ENCODE results near the gene CDH2.

The CDH2 gene

GRCh38 chr18:28151434-28151833 is 25.5 kb downstream of the CDH2 start:
- H3K4me1 ChIP-seq = peaks cover 66% of the 10 kb centered on the region
- H3K4me3 ChIP-seq (ENCODE audit: low read depth, low read length) = no peak overlapping the region
- TF ChIP-seq CTCF (IDR thresholded peaks at IDR 0.05) = no peak
- H3K9me3 ChIP-seq (ENCODE audit: control insufficient read depth, low read length) = no peaks in the 10 kb centered on the region
- H3K27ac ChIP-seq = peak overlapping the region; percentile 79
- no peaks in the 10 kb centered on the region for H3K36me3 ChIP-seq (ENCODE audit: control insufficient read depth, insufficient read depth, low read length)
- H3K9ac ChIP-seq = no peak overlapping the region
- peaks cover 24% of the 10 kb centered on the region for H3K79me2 ChIP-seq
- H3K27me3 ChIP-seq (ENCODE audit: control insufficient read depth, insufficient read depth, low read length) = no peaks in the 10 kb centered on the region
- no peak overlapping the region for H3K4me2 ChIP-seq (ENCODE audit: low read length)
- no peak overlapping the region for H2AFZ ChIP-seq

- Histone ChIP-seq H3K4me1 (peaks cover 66% of the 10 kb centered on the region), H3K36me3 (ENCODE audit: control insufficient read depth, insufficient read depth, low read length) (no peaks in the 10 kb centered on the region), H3K4me2 (ENCODE audit: low read length) (no peak overlapping the region), H3K4me3 (ENCODE audit: low read depth, low read length) (no peak overlapping the region), H2AFZ (no peak overlapping the region), H3K79me2 (peaks cover 22% of the 10 kb centered on the region), H3K9me3 (ENCODE audit: control insufficient read depth, low read length) (no peaks in the 10 kb centered on the region), H3K27ac (peak overlapping the region; percentile 79), H3K9ac (no peak overlapping the region), H3K27me3 (ENCODE audit: control insufficient read depth, insufficient read depth, low read length) (no peaks in the 10 kb centered on the region)
- no peak for TF ChIP-seq CTCF (IDR thresholded peaks at IDR 0.05)
Observed at GRCh38 chr18:28150925-28151324, 26.0 kb downstream of the CDH2 start.

- peaks cover 21% of the 10 kb centered on the region for H3K79me2 ChIP-seq
- H2AFZ ChIP-seq = peak overlapping the region; percentile 15
- no peak overlapping the region for H3K4me3 ChIP-seq (ENCODE audit: low read depth, low read length)
- TF ChIP-seq CTCF (IDR thresholded peaks at IDR 0.05) = no peak
- H3K27me3 ChIP-seq (ENCODE audit: control insufficient read depth, insufficient read depth, low read length) = no peaks in the 10 kb centered on the region
- peak overlapping the region; percentile 56 for H3K4me2 ChIP-seq (ENCODE audit: low read length)
- no peak overlapping the region for H3K9ac ChIP-seq
- no peaks in the 10 kb centered on the region for H3K36me3 ChIP-seq (ENCODE audit: control insufficient read depth, insufficient read depth, low read length)
- no peaks in the 10 kb centered on the region for H3K9me3 ChIP-seq (ENCODE audit: control insufficient read depth, low read length)
- peaks cover 63% of the 10 kb centered on the region for H3K4me1 ChIP-seq
- peak overlapping the region; percentile 79 for H3K27ac ChIP-seq
Observed at GRCh38 chr18:28149810-28150420, 27.0 kb downstream of the CDH2 start.

- Histone ChIP-seq H3K79me2 (peaks cover 9% of the 10 kb centered on the region), H3K4me3 (ENCODE audit: low read depth, low read length) (no peak overlapping the region), H3K4me2 (ENCODE audit: low read length) (no peak overlapping the region), H3K9ac (no peak overlapping the region), H3K27ac (peak overlapping the region; percentile 79), H3K9me3 (ENCODE audit: control insufficient read depth, low read length) (no peaks in the 10 kb centered on the region), H3K4me1 (peaks cover 41% of the 10 kb centered on the region), H2AFZ (no peak overlapping the region), H3K27me3 (ENCODE audit: control insufficient read depth, insufficient read depth, low read length) (no peaks in the 10 kb centered on the region), H3K36me3 (ENCODE audit: control insufficient read depth, insufficient read depth, low read length) (no peaks in the 10 kb centered on the region)
- no peak for TF ChIP-seq CTCF (IDR thresholded peaks at IDR 0.05)
Observed at GRCh38 chr18:28147674-28148171, 29.2 kb downstream of the CDH2 start.

GRCh38 chr18:28143725-28144124 is 33.2 kb downstream of the CDH2 start:
- H3K4me2 ChIP-seq (ENCODE audit: low read length) = no peak overlapping the region
- peaks cover 9% of the 10 kb centered on the region for H3K4me1 ChIP-seq
- H2AFZ ChIP-seq = no peak overlapping the region
- no peaks in the 10 kb centered on the region for H3K9me3 ChIP-seq (ENCODE audit: control insufficient read depth, low read length)
- H3K79me2 ChIP-seq = peaks cover 30% of the 10 kb centered on the region
- no peaks in the 10 kb centered on the region for H3K27me3 ChIP-seq (ENCODE audit: control insufficient read depth, insufficient read depth, low read length)
- H3K36me3 ChIP-seq (ENCODE audit: control insufficient read depth, insufficient read depth, low read length) = no peaks in the 10 kb centered on the region
- no peak for TF ChIP-seq CTCF (IDR thresholded peaks at IDR 0.05)
- H3K4me3 ChIP-seq (ENCODE audit: low read depth, low read length) = no peak overlapping the region
- H3K27ac ChIP-seq = no peak overlapping the region
- no peak overlapping the region for H3K9ac ChIP-seq

Data from parathyroid adenoma (tissue), 2 donors.